Neural progenitor cell (in vitro differentiated cells): ENCODE results near the gene SMG6.

ENCODE experiments used
- CTCF ChIP-seq: fragments of 200-600 bp; sonication (generic); IDR thresholded peaks from 2 replicates; pipeline ENCODE4 v1.5.1; 2017; ENCODE audit warnings: antibody characterized with exemption, mild to moderate bottlenecking
- EZH2phosphoT487 ChIP-seq: fragments of 200-600 bp; sonication (generic); IDR thresholded peaks from 2 replicates; pipeline ENCODE4 v1.6.1; 2017; ENCODE audit warnings: antibody characterized with exemption

- TF ChIP-seq CTCF = no peak
- no peak for TF ChIP-seq EZH2phosphoT487
Measured at GRCh38 chr17:2289878-2290478, 13.6 kb downstream of the SMG6 start.
